Endometrial microvascular endothelial cells (primary cell): ENCODE results near the gene PARM1. TPM values are rescaled to one million over a fixed set of nuclear protein-coding genes. Genes with fewer than 3 reads are reported as not detected.

ENCODE experiments used
- in situ Hi-C: cut with HindIII; loops from 2 replicates; pipeline ENCODE4 v1.10.0; 2017; ENCODE audit warnings: low sequenced_read_pairs, low pct_unique_long_range_greater_than_20kb; ENCODE audit errors: inconsistent ontology term
- total RNA-seq: library from RNA; depleted of rRNA; stranded (reverse); fragments of >200 nt; gene quantifications from one replicate; pipeline ENCODE4 v1.2.3, GENCODE V29; 2015; ENCODE audit errors: inconsistent ontology term

Gene PARM1
- total RNA-seq, 1 donor from 2014 or later: not detected

DNA sequence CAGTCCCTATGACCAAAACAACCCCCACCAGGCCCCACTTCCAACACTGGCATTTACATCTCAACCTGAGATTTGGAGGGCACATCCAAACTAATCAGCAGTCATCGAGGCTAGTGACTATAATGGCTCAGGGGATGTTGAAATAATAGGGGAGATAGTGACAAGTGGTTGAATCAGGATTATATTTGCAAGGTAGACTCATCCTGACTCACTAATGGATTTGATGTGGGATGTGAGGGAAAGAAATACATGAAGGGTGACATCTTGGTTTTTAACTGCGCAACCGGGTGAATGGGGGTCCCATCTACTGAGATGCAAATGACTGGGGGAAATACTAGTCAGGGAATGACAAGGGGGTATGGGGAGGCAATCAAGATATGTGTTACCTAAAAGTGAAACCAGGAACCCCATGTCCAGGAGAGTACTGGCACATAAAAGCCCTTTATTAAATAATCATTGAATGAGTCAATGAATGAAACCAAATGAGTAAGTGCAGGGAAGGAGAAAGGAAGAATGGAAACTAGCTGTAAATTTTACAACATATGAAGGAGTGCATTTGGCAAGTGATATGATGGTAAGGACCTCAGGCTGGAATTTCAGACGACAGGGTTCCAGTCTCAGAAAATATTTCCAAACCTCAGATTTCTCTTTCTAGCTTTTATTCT, 78.3 kb downstream of the PARM1 start:
- in situ Hi-C loops: no loop called here

GRCh38 chr4:75015627-75016026, 82.7 kb downstream of the PARM1 start:
- in situ Hi-C loops: no loop called here

GRCh38 chr4:75016472-75016871, 83.6 kb downstream of the PARM1 start:
- in situ Hi-C loops: no loop called here

DNA sequence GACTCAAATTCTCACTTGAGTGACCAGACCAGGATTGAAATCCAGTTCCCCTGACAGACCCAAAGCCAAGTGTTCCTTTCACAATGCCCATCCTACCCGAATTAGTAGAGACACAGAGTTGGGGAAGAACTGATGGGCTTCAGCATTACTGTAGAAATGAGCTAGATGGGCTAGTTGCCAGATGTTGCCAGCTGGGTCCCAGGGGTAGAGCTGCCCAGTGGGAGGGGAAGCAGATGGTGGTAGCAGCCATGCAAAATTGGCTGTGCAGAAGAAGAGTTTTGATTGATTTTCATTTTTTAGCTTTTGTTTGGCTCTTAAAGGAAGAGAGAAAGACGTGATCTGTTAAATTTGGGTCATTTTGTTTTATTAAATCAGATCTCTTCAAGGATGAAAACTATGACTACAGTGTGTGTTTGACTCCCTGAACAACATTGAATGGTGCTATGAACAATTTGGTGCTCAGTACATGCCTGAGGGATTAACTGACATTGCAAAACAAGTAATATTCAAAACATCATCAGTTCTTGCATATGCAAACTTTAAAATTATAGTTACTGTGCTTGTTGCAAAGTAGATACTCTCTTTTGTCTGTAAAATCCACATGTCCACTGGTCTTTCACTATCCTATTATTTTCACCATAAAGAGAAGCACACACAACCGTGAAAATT, 86.0 kb downstream of the PARM1 start:
- in situ Hi-C loops: no loop called here

DNA sequence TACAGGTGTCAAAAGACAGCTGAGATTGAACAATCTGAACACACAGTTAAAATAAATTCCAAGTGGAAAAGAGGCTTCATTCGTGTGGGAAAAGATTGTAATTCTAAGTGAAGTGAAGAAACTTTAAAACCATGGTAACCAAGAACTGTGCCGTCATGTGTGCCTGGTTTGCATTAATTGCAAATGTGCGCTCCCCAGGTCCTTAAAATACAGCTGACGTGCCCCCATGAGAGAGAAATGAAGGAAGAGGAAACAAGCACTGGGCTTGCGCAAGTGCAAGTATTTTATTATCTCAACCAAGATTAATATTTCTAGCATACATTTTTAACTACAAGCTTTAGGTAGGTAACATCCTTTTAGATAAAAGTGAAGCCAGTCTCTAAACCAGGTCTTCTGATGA, 92.5 kb downstream of the PARM1 start:
- in situ Hi-C loops: no loop called here

GRCh38 chr4:75028196-75028854, 95.4 kb downstream of the PARM1 start:
- in situ Hi-C loops: no loop called here

- in situ Hi-C loops: no loop called here
Measured at GRCh38 chr4:75030028-75030427, 97.1 kb downstream of the PARM1 start.

- in situ Hi-C loops: no loop called here
Measured at GRCh38 chr4:75030649-75031235, 97.8 kb downstream of the PARM1 start.

GRCh38 chr4:75031775-75032174, 98.9 kb downstream of the PARM1 start:
- in situ Hi-C loops: no loop called here

DNA sequence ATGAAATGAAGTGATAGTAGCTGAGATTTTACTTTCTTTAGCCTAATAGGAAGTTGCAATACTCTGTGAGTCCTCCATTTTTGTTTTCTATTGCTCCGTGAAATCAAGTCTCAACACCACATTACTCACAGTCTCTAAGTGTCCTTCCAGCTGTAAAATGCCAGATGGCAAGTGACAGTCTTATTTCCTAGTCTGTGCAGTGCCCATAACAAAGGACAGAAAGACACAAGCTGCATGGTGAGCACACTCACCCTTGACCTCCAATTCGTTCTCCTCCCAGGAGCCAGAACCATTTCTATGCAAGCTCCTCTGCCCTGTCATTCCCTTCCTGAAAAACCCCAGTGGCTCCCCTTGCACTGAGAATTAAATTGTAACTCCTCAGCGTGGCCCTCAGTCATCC, 101.6 kb downstream of the PARM1 start:
- in situ Hi-C loops: no loop called here

- in situ Hi-C loops: no loop called here
Measured at GRCh38 chr4:75035321-75035720, 102.4 kb downstream of the PARM1 start.

GRCh38 chr4:75036046-75036830, 103.3 kb downstream of the PARM1 start:
- in situ Hi-C loops: no loop called here

GRCh38 chr4:75037252-75037651, 104.3 kb downstream of the PARM1 start:
- in situ Hi-C loops: no loop called here

DNA sequence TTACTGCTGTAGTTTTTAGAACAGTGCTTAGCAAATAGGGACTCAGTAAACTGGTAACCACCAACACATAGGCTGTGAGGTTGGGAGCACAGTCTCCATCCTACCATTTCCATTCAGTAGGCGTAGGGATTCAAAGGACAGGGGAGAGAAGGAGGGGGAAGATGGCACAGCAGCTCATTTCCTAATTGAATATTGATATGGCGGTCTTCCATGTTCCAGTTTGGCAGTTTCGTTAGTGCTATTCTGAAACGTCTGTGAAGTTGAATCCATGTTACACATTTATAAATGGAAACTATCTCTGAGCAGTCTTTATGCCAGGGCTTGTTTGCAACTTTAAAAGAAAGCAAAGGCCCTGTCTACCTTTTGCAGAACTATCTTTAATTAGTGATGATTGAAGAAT, 105.5 kb downstream of the PARM1 start:
- in situ Hi-C loops: no loop called here

DNA sequence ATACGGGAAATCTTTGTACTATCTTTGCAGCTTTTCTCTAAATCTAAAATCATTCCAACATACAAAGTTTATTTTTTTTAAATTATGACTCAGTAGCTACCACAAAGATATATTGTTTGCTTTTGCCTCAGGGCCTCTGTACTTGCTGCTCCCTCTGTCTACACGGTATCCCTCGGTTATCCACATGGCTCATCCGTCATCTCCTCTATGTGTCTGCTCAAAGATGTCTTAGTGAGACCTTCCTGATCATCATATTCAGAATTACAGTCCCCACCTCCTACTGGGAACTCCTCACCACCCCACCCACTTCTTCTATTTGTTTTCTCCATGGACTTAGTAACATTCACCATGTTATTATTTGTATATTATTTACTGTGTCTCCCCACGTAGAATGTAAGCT, 107.8 kb downstream of the PARM1 start:
- in situ Hi-C loops: no loop called here

DNA sequence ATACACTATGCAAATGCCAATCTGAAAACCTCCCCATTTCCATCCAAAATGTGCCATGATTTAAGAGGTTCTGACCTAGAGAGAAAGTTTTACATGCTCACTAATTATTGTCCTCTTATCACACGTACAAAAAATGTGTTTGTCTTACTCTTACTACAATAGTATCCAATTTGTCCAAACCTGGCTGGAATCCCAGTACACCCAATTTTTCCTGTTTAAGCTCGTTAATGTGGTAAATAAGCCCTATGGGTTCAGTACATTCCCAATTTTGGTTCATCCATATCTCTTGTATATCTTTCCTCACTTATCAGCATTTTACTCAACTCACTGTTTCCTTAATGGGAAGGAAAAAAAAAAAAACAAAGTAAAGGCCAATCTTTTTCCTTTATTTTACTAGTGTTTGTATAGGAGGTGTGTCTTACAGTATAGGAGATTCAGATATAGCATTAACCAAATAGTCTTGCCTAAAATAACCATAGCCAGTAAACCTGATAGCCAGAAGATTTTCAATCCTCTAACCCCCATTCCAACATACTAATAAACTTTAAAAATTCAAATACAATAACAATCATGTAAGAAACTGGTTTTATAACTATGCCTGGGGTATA, 109.8 kb downstream of the PARM1 start:
- in situ Hi-C loops: no loop called here

DNA sequence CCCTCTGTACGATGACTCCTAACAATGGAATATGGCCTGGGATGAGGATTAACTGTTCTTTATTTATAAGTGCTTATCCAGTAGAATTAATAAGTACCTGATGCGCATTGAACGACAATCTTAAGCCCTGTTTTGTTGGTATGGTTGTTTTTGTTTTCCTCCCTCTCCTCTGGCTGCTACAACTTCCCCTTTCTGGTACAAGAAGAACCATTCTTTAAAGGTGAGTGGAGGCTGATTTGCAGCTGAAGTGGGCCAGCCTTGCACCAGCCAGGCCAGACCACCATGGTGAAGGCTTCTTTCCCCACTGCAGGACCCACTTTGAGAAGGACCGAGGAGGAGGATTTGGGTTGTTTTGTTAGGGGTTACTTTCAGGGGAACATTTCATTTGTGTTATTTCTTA, 113.3 kb downstream of the PARM1 start:
- in situ Hi-C loops: no loop called here

GRCh38 chr4:75046641-75047040, 113.7 kb downstream of the PARM1 start:
- in situ Hi-C loops: no loop called here
